Measurements from ENCODE around the gene HTT.

DNA sequence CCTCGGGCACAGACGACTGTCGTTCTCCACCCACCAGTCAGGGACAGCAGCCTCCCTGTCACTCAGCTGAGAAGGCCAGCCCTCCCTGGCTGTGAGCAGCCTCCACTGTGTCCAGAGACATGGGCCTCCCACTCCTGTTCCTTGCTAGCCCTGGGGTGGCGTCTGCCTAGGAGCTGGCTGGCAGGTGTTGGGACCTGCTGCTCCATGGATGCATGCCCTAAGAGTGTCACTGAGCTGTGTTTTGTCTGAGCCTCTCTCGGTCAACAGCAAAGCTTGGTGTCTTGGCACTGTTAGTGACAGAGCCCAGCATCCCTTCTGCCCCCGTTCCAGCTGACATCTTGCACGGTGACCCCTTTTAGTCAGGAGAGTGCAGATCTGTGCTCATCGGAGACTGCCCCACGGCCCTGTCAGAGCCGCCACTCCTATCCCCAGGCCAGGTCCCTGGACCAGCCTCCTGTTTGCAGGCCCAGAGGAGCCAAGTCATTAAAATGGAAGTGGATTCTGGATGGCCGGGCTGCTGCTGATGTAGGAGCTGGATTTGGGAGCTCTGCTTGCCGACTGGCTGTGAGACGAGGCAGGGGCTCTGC lies 166.5 kb downstream of the HTT start:
- TF ChIP-seq RNF2 (IDR thresholded peaks at IDR 0.05; ENCODE audit: borderline replicate concordance, low read depth, low read length, missing control alignments, poor library complexity, severe bottlenecking): no peak
- TF ChIP-seq YY1 (IDR thresholded peaks at IDR 0.05; ENCODE audit: low read depth, low read length): no peak
- no peak for TF ChIP-seq MAX (IDR thresholded peaks at IDR 0.05)
- no peak for TF ChIP-seq SIN3A (conservative IDR thresholded peaks at IDR 0.05 in 1 of 2, IDR thresholded peaks at IDR 0.05 in 1 of 2; ENCODE audit: low read depth in 1 of 2, low read length in 2 of 2)
- no peak for TF ChIP-seq EZH2 (IDR thresholded peaks at IDR 0.05; ENCODE audit: low read depth, low read length, severe bottlenecking)
- no peak for TF ChIP-seq CBX8 (IDR thresholded peaks at IDR 0.05; ENCODE audit: borderline replicate concordance, low read depth, low read length)
- no peak for TF ChIP-seq EGR1 (IDR thresholded peaks at IDR 0.05; ENCODE audit: borderline replicate concordance, low read depth, low read length)
- TF ChIP-seq CEBPB (IDR thresholded peaks at IDR 0.05; ENCODE audit: low read depth, low read length): no peak
- no peak for TF ChIP-seq POLR2AphosphoS5 (IDR thresholded peaks at IDR 0.05; ENCODE audit: low read depth, low read length)
- no peak for TF ChIP-seq CREB1 (IDR thresholded peaks at IDR 0.05)
- TF ChIP-seq POU5F1 (IDR thresholded peaks at IDR 0.05; ENCODE audit: low read depth, low read length): no peak
- no peak for TF ChIP-seq CTCF (IDR thresholded peaks at IDR 0.05; ENCODE audit: control extremely low read depth in 1 of 3, insufficient read depth in 1 of 3, low read depth in 1 of 3, low read length in 3 of 3)
